GM12864 (cell line): ENCODE results near the gene TES.

Experiments
- DNase-seq: peaks from one replicate; pipeline ENCODE4 v3.0.0-alpha.2; 2011; ENCODE audit warnings: low read depth
- H3K4me3 ChIP-seq: 2 replicates; pipeline ENCODE4 v1.5.1; 2011; ENCODE audit warnings: mild to moderate bottlenecking, low read depth, low read length, control low read depth
- TF ChIP-seq, protein P1 (sequence below): IDR thresholded peaks from 2 replicates; pipeline ENCODE4 v1.5.1; 2011; ENCODE audit warnings: low read depth, mild to moderate bottlenecking, moderate library complexity, low read length, control low read depth, inconsistent platforms; ENCODE audit errors: missing control alignments

The TES gene

DNA sequence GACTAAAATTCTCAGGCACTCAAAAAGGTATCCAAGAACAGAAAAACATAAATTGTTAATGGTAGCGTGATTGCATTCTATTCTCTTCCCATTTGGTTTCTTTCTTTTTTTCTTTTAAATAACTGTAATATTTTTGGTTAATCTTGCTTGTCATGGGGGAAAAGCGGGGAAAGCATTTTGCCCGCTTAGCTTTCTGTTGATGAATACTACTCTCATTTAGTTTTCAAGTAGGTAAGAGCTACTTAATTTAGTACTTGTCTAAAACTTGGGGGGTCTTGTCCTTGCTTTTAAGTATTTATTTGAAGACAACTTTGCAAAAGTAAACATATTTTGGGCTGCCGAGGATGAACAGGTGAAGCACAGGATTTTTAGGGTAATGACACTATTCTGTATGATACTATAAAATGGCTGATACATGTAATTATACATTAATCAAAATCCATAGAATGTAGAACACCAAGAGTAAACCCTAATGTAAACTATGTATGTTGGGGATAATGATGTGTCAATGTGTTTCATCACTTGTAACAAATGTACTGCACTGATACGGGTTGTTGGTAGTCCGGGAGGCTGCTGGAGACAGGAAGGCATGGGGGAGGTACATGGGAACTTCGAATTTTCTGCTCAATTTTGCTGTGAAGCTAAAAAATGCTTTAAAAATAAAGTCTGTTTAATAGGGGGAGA lies 1.7 kb downstream of the TES start:
- peak overlapping the region; percentile 94 for H3K4me3 ChIP-seq
- no peak for DNase-seq
- TF ChIP-seq, protein P1, sequence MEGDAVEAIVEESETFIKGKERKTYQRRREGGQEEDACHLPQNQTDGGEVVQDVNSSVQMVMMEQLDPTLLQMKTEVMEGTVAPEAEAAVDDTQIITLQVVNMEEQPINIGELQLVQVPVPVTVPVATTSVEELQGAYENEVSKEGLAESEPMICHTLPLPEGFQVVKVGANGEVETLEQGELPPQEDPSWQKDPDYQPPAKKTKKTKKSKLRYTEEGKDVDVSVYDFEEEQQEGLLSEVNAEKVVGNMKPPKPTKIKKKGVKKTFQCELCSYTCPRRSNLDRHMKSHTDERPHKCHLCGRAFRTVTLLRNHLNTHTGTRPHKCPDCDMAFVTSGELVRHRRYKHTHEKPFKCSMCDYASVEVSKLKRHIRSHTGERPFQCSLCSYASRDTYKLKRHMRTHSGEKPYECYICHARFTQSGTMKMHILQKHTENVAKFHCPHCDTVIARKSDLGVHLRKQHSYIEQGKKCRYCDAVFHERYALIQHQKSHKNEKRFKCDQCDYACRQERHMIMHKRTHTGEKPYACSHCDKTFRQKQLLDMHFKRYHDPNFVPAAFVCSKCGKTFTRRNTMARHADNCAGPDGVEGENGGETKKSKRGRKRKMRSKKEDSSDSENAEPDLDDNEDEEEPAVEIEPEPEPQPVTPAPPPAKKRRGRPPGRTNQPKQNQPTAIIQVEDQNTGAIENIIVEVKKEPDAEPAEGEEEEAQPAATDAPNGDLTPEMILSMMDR: no peak

DNA sequence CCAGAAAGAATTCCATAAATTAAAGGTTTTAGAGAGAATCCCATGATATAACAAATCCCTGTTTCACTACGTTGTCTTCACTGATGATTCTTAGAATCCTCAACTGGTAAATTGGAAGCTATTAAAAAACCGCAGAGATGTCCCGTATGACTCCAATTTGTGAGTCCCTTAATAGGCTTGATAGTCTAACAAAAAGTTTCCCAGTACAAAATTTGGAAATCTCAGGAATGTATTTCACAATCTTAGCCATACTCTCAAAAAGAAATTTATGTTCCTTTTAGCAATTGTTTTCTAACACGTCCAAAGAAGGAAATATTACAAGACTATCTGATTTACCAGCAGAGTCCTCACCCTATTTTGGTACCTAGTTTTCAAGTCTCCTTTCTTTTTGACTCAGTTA lies 2.5 kb downstream of the TES start:
- no peak for DNase-seq
- TF ChIP-seq, protein P1: no peak
- peak overlapping the region; percentile 94 for H3K4me3 ChIP-seq

DNA sequence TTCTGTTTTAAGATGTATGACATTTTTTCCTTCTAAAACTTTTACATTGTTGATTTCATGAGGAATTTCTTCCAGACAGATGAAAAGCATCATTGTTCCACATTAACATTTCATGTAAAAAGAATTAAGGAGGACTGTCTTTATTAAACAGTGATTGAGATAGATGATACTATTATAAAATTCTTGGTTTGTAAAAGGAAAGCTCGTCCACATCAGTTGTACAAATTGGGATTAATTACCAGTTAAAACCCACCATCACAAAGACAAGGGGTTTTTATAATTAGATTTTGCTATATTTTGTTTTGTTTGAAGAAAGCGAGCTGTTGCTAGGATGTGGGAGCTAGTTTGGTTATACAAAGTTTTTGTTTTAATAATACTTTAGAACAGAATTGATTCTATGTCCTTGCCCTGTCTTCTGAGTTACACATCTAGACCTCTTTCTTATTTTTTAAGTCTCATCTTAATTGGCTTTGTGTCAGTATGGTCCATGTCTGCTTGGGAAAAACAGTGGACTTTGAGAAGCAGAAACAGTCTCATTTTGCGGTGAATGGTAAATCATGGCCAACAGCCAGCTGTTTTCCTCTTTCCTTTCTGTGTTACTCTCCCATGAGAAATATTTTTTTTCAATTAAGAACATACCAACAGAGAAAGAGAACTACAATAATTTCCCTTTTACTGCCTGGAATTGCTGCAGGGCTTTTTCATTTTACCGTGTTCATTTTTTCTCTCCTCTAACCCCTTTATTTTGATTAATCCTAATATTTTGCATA lies 3.2 kb downstream of the TES start:
- DNase-seq: no peak
- TF ChIP-seq, protein P1: no peak
- H3K4me3 ChIP-seq: no peak overlapping the region; the same call in 1 of the 2 replicates

DNA sequence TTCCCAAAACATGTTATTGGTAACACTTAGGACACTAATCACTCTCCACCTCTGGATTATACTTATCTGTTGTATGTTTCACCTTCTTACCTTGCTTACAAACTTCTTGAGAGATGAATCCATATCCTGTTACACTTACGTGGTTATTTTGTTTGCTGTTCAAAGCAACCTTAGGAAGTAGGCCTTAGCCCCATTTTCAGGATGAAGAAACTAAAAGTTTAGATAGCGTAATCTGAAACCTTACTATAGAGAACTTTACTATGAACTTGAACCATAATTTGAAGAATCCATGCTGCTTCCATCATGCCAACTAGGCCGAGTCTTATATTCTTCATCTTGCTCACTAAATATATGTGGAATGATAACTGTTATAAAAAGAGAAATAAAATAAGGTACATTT lies 4.6 kb downstream of the TES start:
- TF ChIP-seq, protein P1: no peak
- H3K4me3 ChIP-seq: no peak overlapping the region
- no peak for DNase-seq

DNA sequence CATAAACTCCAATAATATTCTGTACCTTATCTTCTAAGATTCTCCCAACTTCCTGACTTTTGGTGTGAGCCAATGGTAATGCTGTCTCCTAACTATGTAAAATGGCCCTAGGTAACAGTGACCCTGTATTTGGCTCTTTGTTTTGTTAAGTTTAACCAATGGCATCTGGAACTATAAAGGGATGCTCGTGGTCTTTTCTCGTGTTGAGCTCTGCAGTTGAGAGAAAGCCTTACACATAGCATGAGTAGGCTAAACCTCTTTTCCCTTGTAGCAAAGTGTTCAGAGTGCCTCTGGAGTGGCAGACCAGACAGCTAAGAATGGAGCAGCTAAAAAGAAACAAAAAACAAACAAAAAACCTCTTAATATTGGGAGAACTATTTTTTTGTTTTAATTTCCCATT lies 5.2 kb downstream of the TES start:
- TF ChIP-seq, protein P1: no peak
- H3K4me3 ChIP-seq: no peak overlapping the region
- no peak for DNase-seq

DNA sequence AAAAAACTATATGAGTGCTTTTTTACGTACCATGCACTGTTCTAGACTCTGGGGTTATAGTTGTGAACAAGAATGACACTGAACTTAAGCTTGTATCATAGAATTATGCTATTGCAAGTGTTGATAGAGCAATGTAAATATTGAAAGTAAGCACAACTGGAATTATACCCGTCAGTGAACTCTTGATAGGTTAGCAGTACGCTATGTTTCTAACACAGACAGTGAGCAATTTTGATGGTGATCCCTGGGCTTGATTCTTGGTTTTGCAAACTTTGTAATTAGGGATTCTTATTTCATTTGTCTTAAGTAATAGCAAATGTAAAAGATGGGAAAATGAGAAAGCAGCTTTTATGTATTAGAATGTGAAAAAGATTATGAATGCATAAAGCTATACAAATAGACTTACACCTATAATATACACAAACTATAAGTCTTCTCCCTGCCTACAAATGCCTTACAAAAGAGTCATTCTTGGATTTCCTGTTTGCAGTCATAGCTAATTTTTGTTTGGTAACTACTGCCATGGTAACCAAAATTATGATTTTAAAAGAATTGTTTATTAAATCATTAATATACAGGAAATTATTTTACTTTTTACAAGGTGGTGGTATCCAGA lies 6.7 kb downstream of the TES start:
- TF ChIP-seq, protein P1: no peak
- no peak for DNase-seq
- no peak overlapping the region for H3K4me3 ChIP-seq
